Thyroid gland (tissue), 4 donors: Measurements from ENCODE around the gene ARF6. TPM values are rescaled to one million over a fixed set of nuclear protein-coding genes. Genes with fewer than 3 reads are reported as not detected.
A peak's percentile ranks its signal among the peaks of the same experiment; 100 is the strongest.

Experiments
- DNase-seq, 2 donors: peaks; one replicate each; pipeline ENCODE4 v3.0.0-alpha.2; 2019
- H3K27ac ChIP-seq, 3 donors: fragments of 200-600 bp; sonication (generic); 1 replicate in 2 of 3; 2 replicates in 1 of 3; pipeline ENCODE4 v1.5.1; 2016 to 2019; ENCODE audit warnings: mild to moderate bottlenecking in 1 of 3, moderate library complexity in 1 of 3
- H3K27me3 ChIP-seq: fragments of 200-600 bp; sonication (generic); one replicate; pipeline ENCODE4 v1.5.1; 2019
- H3K36me3 ChIP-seq, 2 donors: fragments of 200-600 bp; sonication (generic); one replicate each; pipeline ENCODE4 v1.5.1; 2016 to 2019
- H3K4me1 ChIP-seq, 2 donors: fragments of 200-600 bp; sonication (generic); one replicate each; pipeline ENCODE4 v1.5.1; 2017 to 2019
- H3K4me3 ChIP-seq, 3 donors: fragments of 200-600 bp; sonication (generic); replicated peaks in 1 of 3; 1 replicate in 2 of 3; 2 replicates in 1 of 3; pipeline ENCODE4 v1.5.1; 2016; ENCODE audit warnings: mild to moderate bottlenecking in 1 of 3
- H3K9me3 ChIP-seq: fragments of 200-600 bp; sonication (generic); one replicate; pipeline ENCODE4 v1.5.1; 2017
- POLR2A ChIP-seq, 2 donors: fragments of 450-650 bp; IDR thresholded peaks; one replicate each; pipeline ENCODE4 v1.6.1; 2017; ENCODE audit warnings: antibody characterized with exemption in 2 of 2, mild to moderate bottlenecking in 2 of 2, moderate library complexity in 1 of 2
- WGBS, 2 donors: methylation state at CpG; one replicate each; pipeline ENCODE4 v1.1.5; 2017; 5-methylcytosine and 5-hydroxymethylcytosine counted together
- intact Hi-C: fragments of 100-400 bp; cut with DNase I; formaldehyde crosslinking; loops from one replicate; pipeline ENCODE4 v1.15.1; 2023
- total RNA-seq, 4 donors: library from RNA; depleted of rRNA; stranded (reverse); fragments of >200 nt; gene quantifications; one replicate each; pipeline ENCODE4 v1.2.3, GENCODE V29; 2016
- TF ChIP-seq, protein P1 (sequence below), 6 experiments: fragments of 200-600 bp in 3 of 6; fragments of 450-650 bp in 3 of 6; sonication (generic) in 3 of 6; IDR thresholded peaks; one replicate each; pipeline ENCODE4 v1.5.1; 2016 to 2019; ENCODE audit warnings: antibody characterized with exemption in 6 of 6, mild to moderate bottlenecking in 2 of 6, inconsistent platforms in 1 of 6, moderate library complexity in 1 of 6

Gene ARF6
- total RNA-seq, 4 donors from 2014 or later, result 35.6 to 59.4 (median 48.5) TPM

DNA sequence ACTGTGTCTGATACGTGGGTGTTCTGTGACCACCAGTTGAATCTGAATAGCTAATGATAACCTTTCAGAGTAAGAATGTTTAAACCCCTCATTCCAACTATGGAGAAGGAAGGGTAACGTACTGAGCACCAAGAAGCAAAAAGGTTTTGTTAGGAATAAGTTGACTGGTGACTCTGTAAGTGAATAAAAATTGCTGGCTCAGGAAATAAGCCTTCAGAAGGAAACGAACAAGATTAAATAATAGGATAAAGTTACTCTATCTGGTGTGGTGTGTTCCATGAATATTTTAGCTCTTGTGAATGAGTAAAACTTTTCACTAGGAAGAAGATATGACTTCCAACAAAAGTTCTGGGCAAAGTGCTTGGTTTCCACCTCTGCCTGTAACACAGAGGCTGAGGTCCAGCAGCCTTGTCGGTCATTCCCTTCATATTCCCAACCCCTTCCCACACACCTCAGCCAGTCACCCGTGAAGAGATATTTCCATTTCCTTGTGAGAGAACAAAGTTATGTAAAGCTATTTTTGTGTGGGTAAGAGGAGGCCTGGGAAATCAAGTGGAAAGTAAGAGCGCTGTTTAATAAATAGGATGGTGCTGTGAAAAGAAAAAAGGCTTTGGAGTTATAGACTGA, 47.1 kb downstream of the ARF6 start:
- Histone ChIP-seq H3K36me3 (no peaks in the 10 kb centered on the region), H3K4me3 (no peak overlapping the region), H3K4me1 (peaks cover 19 to 22% of the 10 kb centered on the region in 2 donors), H3K27ac (peak overlapping the region; percentile 39 to 69 (median 65)), H3K27me3 (no peaks in the 10 kb centered on the region), H3K9me3 (no peaks in the 10 kb centered on the region)
- intact Hi-C loops, result no loop called here
- 43 to 48% methylated on average over 6 of the region's 6 CpGs for WGBS, 2 donors
- TF ChIP-seq POLR2A (IDR thresholded peaks at IDR 0.05), result no peak
- TF ChIP-seq, protein P1, sequence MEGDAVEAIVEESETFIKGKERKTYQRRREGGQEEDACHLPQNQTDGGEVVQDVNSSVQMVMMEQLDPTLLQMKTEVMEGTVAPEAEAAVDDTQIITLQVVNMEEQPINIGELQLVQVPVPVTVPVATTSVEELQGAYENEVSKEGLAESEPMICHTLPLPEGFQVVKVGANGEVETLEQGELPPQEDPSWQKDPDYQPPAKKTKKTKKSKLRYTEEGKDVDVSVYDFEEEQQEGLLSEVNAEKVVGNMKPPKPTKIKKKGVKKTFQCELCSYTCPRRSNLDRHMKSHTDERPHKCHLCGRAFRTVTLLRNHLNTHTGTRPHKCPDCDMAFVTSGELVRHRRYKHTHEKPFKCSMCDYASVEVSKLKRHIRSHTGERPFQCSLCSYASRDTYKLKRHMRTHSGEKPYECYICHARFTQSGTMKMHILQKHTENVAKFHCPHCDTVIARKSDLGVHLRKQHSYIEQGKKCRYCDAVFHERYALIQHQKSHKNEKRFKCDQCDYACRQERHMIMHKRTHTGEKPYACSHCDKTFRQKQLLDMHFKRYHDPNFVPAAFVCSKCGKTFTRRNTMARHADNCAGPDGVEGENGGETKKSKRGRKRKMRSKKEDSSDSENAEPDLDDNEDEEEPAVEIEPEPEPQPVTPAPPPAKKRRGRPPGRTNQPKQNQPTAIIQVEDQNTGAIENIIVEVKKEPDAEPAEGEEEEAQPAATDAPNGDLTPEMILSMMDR (IDR thresholded peaks at IDR 0.05), result no peak
- peak; percentile 29 to 46 for DNase-seq

DNA sequence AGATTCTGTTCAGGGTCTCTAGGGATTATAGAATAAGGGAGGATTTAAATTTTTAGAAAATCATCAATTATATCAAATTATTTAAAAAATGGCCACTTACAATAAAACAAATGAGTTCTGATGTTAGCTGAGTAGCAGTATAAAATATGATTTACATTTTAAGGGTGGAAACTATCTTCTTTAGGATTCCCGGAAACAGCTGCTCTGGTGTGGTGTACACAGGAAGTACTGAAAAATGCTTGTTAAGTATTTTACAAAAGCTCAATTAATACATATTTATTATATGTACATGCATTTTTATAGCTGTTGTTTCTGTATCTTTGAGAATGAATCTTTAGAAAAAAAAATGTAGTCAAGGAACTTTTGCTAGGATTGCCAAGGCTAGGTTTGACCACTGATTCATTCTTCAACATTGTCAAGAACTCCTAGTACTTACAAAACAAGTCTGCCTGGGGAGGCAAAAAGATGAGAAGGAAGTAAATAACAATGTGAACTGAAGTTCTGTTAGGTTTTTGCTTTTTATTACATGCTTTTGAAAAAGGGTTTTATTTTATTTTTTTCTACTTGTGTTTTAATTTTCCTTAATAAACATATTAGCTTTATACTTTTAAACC, 48.0 kb downstream of the ARF6 start:
- peak overlapping the region in 2 of 3 donors; percentile 65 to 69 for H3K27ac ChIP-seq
- H3K4me3 ChIP-seq, result no peak overlapping the region
- no peak for DNase-seq
- intact Hi-C loops, result no loop called here
- WGBS, 2 donors, result 65 to 66% methylated on average over 1 of the region's 1 CpG
- H3K36me3 ChIP-seq, result no peaks in the 10 kb centered on the region
- no peaks in the 10 kb centered on the region for H3K9me3 ChIP-seq
- no peaks in the 10 kb centered on the region for H3K27me3 ChIP-seq
- peaks cover 19 to 22% of the 10 kb centered on the region in 2 donors for H3K4me1 ChIP-seq
- TF ChIP-seq, protein P1 (IDR thresholded peaks at IDR 0.05), result no peak
- TF ChIP-seq POLR2A (IDR thresholded peaks at IDR 0.05), result no peak

DNA sequence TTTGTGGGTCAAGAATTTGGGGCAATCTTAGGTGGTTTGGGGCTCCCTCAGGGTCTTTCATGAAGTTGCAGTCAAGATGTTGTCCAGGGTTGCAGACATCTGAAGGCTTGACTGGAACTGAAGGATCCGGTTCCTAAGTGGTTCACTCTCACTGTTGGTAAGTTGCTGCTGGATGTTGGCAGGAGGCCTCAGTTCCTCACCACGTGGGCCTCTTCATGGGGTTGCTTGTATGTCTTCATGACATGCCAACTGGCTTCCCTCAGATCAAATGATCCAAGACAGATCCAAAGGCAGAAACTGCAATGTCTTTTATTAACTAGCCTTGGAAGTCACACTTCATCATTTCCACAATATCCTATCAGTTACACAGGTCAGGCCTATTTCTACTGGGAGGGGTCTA, 49.2 kb downstream of the ARF6 start:
- Histone ChIP-seq H3K27me3 (no peaks in the 10 kb centered on the region), H3K4me3 (no peak overlapping the region), H3K4me1 (peaks cover 19 to 22% of the 10 kb centered on the region in 2 donors), H3K27ac (no peak overlapping the region), H3K9me3 (no peaks in the 10 kb centered on the region), H3K36me3 (no peaks in the 10 kb centered on the region)
- intact Hi-C loops, result no loop called here
- WGBS, 2 donors, result 29 to 40% methylated on average over 2 of the region's 2 CpGs
- DNase-seq, result peak; percentile 70 to 80
- TF ChIP-seq POLR2A (IDR thresholded peaks at IDR 0.05), result no peak
- TF ChIP-seq, protein P1 (IDR thresholded peaks at IDR 0.05), result no peak

DNA sequence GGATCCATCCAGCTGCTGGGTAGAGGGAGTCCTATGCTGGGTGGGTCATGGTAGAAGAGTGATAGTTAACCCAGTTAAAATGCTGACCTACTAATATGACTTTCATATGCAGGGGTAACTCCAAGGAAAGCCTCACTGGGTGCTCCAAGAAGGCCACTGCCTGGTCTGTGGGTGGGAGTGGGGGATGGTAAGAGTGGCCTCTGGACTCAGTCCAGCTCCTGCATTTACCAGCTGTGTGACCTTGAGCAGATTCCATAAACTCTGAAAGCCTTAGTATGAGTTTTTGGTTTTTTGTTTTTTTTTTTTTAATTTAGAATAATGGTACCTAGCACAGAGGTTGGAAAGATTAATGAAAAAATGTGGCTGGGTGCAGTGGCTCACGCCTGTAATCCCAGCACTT, 51.6 kb downstream of the ARF6 start:
- WGBS, 2 donors, result 82 to 100% methylated on average over 1 of the region's 1 CpG
- Histone ChIP-seq H3K9me3 (no peaks in the 10 kb centered on the region), H3K27me3 (no peaks in the 10 kb centered on the region), H3K4me3 (no peak overlapping the region), H3K36me3 (no peaks in the 10 kb centered on the region), H3K27ac (no peak overlapping the region), H3K4me1 (peaks cover 19 to 22% of the 10 kb centered on the region in 2 donors)
- intact Hi-C loops, result no loop called here
- DNase-seq, result no peak
- TF ChIP-seq, protein P1 (IDR thresholded peaks at IDR 0.05), result no peak
- TF ChIP-seq POLR2A (IDR thresholded peaks at IDR 0.05), result no peak
